A673 (cell line): Measurements from ENCODE around the gene EVPL. TPM values are rescaled to one million over a fixed set of nuclear protein-coding genes. Genes with fewer than 3 reads are reported as not detected.
"Not testable (repeated sequence)": the region's sequence is repeated elsewhere in the genome, so short reads cannot be mapped to it uniquely, and the experiment has no call there.

Source experiments
- BruUV-seq: library from RNA; stranded (reverse); fragments of 400-500 nt; replicated peaks from 2 replicates; lab custom pipeline; 2021; lab: Mats Ljungman, UMichigan
- CTCF ChIA-PET: fragments of 300-600 bp; sonication (Branson Sonifier 250); formaldehyde crosslinking; loops from one replicate; lab custom pipeline; 2022; ENCODE audit warnings: antibody characterized with exemption; lab: Charles Lee
- POLR2A ChIA-PET: fragments of 300-600 bp; sonication (Branson Sonifier 250); formaldehyde crosslinking; loops from one replicate; lab custom pipeline; 2022; ENCODE audit warnings: antibody characterized with exemption; ENCODE audit not compliant: low non-redundant PET; lab: Charles Lee
- DNase-seq: peaks from one replicate; pipeline ENCODE4 v3.0.0-alpha.2; 2015; ENCODE audit warnings: low spot score
- H3K27ac ChIP-seq: fragments of 200-600 bp; sonication (generic); 2 replicates; pipeline ENCODE4 v1.5.1; 2016; ENCODE audit warnings: mixed run types, low read depth, mild to moderate bottlenecking, mixed read lengths, antibody characterized with exemption, low read length; ENCODE audit not compliant: poor library complexity, severe bottlenecking
- H3K27me3 ChIP-seq: fragments of 200-600 bp; sonication (generic); replicated peaks from 2 replicates; pipeline ENCODE4 v1.6.1; 2017; ENCODE audit warnings: mixed run types, low read depth, mild to moderate bottlenecking, mixed read lengths, antibody characterized with exemption, low read length; ENCODE audit not compliant: insufficient read depth, poor library complexity
- H3K36me3 ChIP-seq: fragments of 200-600 bp; sonication (generic); 2 replicates; pipeline ENCODE4 v1.6.1; 2016; ENCODE audit warnings: mixed run types, mild to moderate bottlenecking, mixed read lengths, antibody characterized with exemption, low read length; ENCODE audit not compliant: insufficient read depth, poor library complexity, severe bottlenecking
- H3K4me1 ChIP-seq: fragments of 200-600 bp; sonication (generic); 2 replicates; pipeline ENCODE4 v1.6.1; 2017; ENCODE audit warnings: mixed run types, mild to moderate bottlenecking, mixed read lengths, antibody characterized with exemption, low read length; ENCODE audit not compliant: insufficient read depth, poor library complexity, severe bottlenecking
- H3K4me3 ChIP-seq: fragments of 200-600 bp; sonication (generic); 2 replicates; pipeline ENCODE4 v1.5.1; 2016; ENCODE audit warnings: low read depth, mixed run types, mild to moderate bottlenecking, mixed read lengths, low read length; ENCODE audit not compliant: poor library complexity, severe bottlenecking
- H3K9me3 ChIP-seq: fragments of 200-600 bp; sonication (generic); 2 replicates; pipeline ENCODE4 v1.6.1; 2016; ENCODE audit warnings: mixed run types, low read depth, mild to moderate bottlenecking, mixed read lengths, antibody characterized with exemption, low read length; ENCODE audit not compliant: poor library complexity, severe bottlenecking
- CTCF ChIP-seq: fragments of 300-800, 200-600 bp; sonication (generic); conservative IDR thresholded peaks from 2 replicates; pipeline ENCODE4 v1.5.1; 2017; ENCODE audit warnings: low read depth, mild to moderate bottlenecking, antibody characterized with exemption, low read length, moderate library complexity, mixed read lengths
- EZH2 ChIP-seq: fragments of 200-600 bp; sonication (generic); IDR thresholded peaks from 2 replicates; pipeline ENCODE4 v1.6.1; 2017; ENCODE audit warnings: borderline replicate concordance, low read depth, mild to moderate bottlenecking, mixed read lengths, antibody characterized with exemption, low read length; ENCODE audit not compliant: poor library complexity, severe bottlenecking
- intact Hi-C: fragments of 100-400 bp; cut with micrococcal nuclease; formaldehyde crosslinking; loops from one replicate; pipeline ENCODE4 v1.10.0; 2022; ENCODE audit not compliant: unreplicated experiment
- total RNA-seq: library from RNA; stranded (reverse); gene quantifications from 2 replicates; pipeline ENCODE4 v1.2.3, GENCODE V29; 2021

EVPL gene
- total RNA-seq, 1 experiment from 2014 or later, result 0.21 TPM

DNA sequence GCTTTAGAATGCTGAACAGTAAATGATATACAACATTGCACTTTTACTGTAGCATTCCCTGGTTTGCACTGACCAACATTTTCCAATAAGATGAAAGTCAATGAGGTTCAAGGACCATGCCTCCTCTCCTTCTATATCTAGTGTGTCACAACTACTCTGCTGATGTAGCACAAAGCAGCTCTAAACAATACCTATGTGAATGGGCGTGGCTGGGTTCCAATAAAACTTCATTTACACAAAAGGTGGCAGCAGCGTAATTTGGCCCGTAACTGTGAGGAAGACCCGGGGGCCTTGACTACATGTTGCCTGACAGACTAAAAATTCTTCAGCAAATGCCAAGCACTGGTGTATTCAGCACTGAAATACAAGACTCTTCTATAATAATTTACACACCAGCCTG is 38.7 kb upstream of the EVPL start:
- TF ChIP-seq EZH2, result no peak
- TF ChIP-seq CTCF, result no peak
- Histone ChIP-seq H3K4me3 (no peak overlapping the region), H3K27ac (no peak overlapping the region), H3K4me1 (peaks cover 9% of the 10 kb centered on the region), H3K36me3 (peaks cover 60% of the 10 kb centered on the region), H3K9me3 (no peaks in the 10 kb centered on the region), H3K27me3 (no peaks in the 10 kb centered on the region)
- BruUV-seq, result no TSS peak
- ChIA-PET POLR2A (interaction anchor here (0.5 to 0.7 kb wide), 2 partner anchors 161 to 631 kb away, joined by 4 to 5 read pairs; partner anchors contain the start of gene MRPL38), CTCF (no interaction called here)
- intact Hi-C loops, result no loop called here
- DNase-seq, result no peak

DNA sequence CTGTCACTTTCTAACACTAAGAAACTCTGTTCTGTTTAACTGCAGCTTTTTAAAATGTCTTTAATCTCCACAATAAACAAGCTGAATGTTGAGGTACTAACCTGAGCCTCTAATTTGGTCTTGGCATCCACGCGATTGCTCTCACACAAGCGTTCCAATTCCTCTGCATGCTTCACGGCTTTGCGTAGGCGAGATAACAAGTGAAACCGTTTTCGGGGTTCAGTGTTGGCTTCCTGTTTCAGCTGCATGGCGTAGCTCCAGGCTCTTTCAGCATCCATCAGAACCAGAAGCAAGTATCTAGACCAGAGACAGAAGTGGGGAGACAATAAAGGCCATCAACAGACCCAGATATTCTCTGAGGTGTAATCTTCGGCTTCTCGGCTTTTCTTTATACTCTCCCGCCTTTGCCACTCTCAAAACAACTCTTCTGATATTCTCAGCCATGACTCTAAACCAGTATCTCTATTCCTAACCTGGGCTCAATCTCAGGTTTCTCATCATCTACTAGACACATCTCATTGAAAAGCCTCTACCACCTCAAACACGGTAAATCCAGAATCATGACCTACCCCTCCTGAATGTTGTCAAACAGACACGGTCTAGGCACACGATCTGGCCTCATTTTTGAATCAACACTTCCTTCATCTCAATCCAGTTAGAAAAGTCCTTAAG is 36.9 kb upstream of the EVPL start:
- H3K4me1 ChIP-seq, result peaks cover 6% of the 10 kb centered on the region
- H3K4me3 ChIP-seq, result no peak overlapping the region
- BruUV-seq, result no TSS peak
- peaks cover 76% of the 10 kb centered on the region for H3K36me3 ChIP-seq
- no peaks in the 10 kb centered on the region for H3K27me3 ChIP-seq
- DNase-seq, result peak; percentile 48
- ChIA-PET POLR2A (interaction anchor here (0.6 kb wide), 2 partner anchors 110 to 226 kb away, joined by 6 to 8 read pairs; no protein-coding TSS in a partner anchor), CTCF (interaction anchor here (0.7 kb wide), 1 partner anchor 40 kb away, joined by 4 read pairs; no protein-coding TSS in a partner anchor)
- intact Hi-C loops, result no loop called here
- TF ChIP-seq EZH2, result no peak
- no peaks in the 10 kb centered on the region for H3K9me3 ChIP-seq
- no peak overlapping the region for H3K27ac ChIP-seq

- H3K4me1 ChIP-seq, H3K9me3 ChIP-seq, BruUV-seq, CTCF ChIA-PET, H3K27ac ChIP-seq, H3K4me3 ChIP-seq, POLR2A ChIA-PET, intact Hi-C loops, H3K27me3 ChIP-seq, DNase-seq: not testable (repeated sequence)
- peaks cover 81% of the 10 kb centered on the region for H3K36me3 ChIP-seq
These were observed 31.2 kb upstream of the EVPL start for GRCh38 chr17:76058264-76058663.

DNA sequence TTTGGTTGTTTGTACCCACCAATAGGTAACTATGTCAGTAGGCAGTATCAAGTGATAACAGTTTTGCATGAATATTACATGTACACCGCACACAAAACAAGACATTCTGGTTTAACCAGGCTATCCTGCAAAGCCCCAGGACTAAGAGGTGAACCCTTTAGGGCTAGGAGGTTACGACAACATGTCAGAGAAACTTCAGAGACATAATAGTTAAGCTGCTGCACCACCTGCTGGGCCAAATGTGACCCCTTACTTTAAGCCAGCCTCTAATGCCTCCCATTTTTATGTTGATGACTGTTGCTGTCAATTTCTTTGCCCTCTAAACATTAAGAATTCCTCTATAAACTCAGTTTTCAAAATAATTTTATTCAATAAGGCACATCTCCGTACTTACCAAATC is 29.8 kb upstream of the EVPL start:
- POLR2A ChIA-PET, result no interaction called here
- CTCF ChIA-PET, result no interaction called here
- H3K27ac ChIP-seq, result no peak overlapping the region
- H3K4me3 ChIP-seq, result no peak overlapping the region
- DNase-seq, result no peak
- H3K27me3 ChIP-seq, result no peaks in the 10 kb centered on the region
- H3K4me1 ChIP-seq, result peaks cover 10% of the 10 kb centered on the region
- intact Hi-C loops, result no loop called here
- H3K9me3 ChIP-seq, result no peaks in the 10 kb centered on the region
- peaks cover 77% of the 10 kb centered on the region for H3K36me3 ChIP-seq
- TF ChIP-seq CTCF, result no peak
- no peak for TF ChIP-seq EZH2
- BruUV-seq, result no TSS peak
